ENCODE data around the gene SLC37A2.

The SLC37A2 gene

GRCh38 chr11:125112208-125112604, 49.1 kb downstream of the SLC37A2 start:
- DNase-seq: no peak

GRCh38 chr11:125114518-125114917, 51.4 kb downstream of the SLC37A2 start:
- DNase-seq: no peak

GRCh38 chr11:125117429-125117828, 54.3 kb downstream of the SLC37A2 start:
- no peak for DNase-seq

- no peak for DNase-seq
These were observed 60.3 kb downstream of the SLC37A2 start for GRCh38 chr11:125123194-125123946.

GRCh38 chr11:125123947-125124617, 61.0 kb downstream of the SLC37A2 start:
- DNase-seq: no peak

- no peak for DNase-seq
These were observed 61.5 kb downstream of the SLC37A2 start for GRCh38 chr11:125124618-125124992.

GRCh38 chr11:125128450-125128849, 65.3 kb downstream of the SLC37A2 start:
- no peak for DNase-seq

GRCh38 chr11:125129316-125129993, 66.3 kb downstream of the SLC37A2 start:
- no peak for DNase-seq

GRCh38 chr11:125132071-125132470, 69.0 kb downstream of the SLC37A2 start:
- DNase-seq: no peak

- no peak for DNase-seq
These were observed 69.5 kb downstream of the SLC37A2 start for GRCh38 chr11:125132596-125132995.

- no peak for DNase-seq
These were observed 72.9 kb downstream of the SLC37A2 start for GRCh38 chr11:125136001-125136400.

- no peak for DNase-seq
These were observed 75.9 kb downstream of the SLC37A2 start for GRCh38 chr11:125138966-125139365.

GRCh38 chr11:125139778-125140177, 76.7 kb downstream of the SLC37A2 start:
- no peak for DNase-seq

All from NCI-H2029 (cell line).